ENCODE measurements around the gene ZNF839.

ZNF839 gene

GRCh38 chr14:102390064-102390855, 70.7 kb downstream of the ZNF839 start:
- peak; percentile 37 for DNase-seq
